Spleen (tissue), 11 donors: Measurements from ENCODE around the gene SLC35B1. TPM values are rescaled to one million over a fixed set of nuclear protein-coding genes. Genes with fewer than 3 reads are reported as not detected.

ENCODE experiments used
- DNase-seq: peaks from one replicate; pipeline ENCODE4 v3.0.0-alpha.2; 2020
- H3K27ac ChIP-seq, 8 donors: fragments of 200-600 bp; sonication (generic) in 7 of 8; 1 replicate in 4 of 8; 2 replicates in 4 of 8; pipeline versions ENCODE4 v1.5.0 to v1.8.0; 2016 to 2021; ENCODE audit warnings: inconsistent platforms in 4 of 8, mild to moderate bottlenecking in 4 of 8, moderate library complexity in 1 of 8
- H3K27me3 ChIP-seq, 7 donors: fragments of 200-600 bp; sonication (generic) in 6 of 7; replicated peaks in 1 of 7; 1 replicate in 4 of 7; 2 replicates in 3 of 7; pipeline versions ENCODE4 v1.5.0 to v1.8.0; 2016 to 2021; ENCODE audit warnings: inconsistent platforms in 3 of 7, mild to moderate bottlenecking in 1 of 7
- H3K36me3 ChIP-seq, 6 donors: fragments of 200-600 bp; sonication (generic) in 5 of 6; 1 replicate in 4 of 6; 2 replicates in 2 of 6; pipeline versions ENCODE4 v1.5.0 to v1.8.0; 2016 to 2021; ENCODE audit warnings: inconsistent platforms in 2 of 6
- H3K4me1 ChIP-seq, 6 donors: fragments of 200-600 bp; sonication (generic) in 5 of 6; 1 replicate in 3 of 6; 2 replicates in 3 of 6; pipeline versions ENCODE4 v1.5.0 to v1.8.0; 2016 to 2021; ENCODE audit warnings: inconsistent platforms in 3 of 6
- H3K4me3 ChIP-seq, 8 donors: fragments of 200-600 bp; sonication (generic) in 7 of 8; 1 replicate in 4 of 8; 2 replicates in 4 of 8; pipeline versions ENCODE4 v1.5.0 to v1.8.0; 2016 to 2021; ENCODE audit warnings: inconsistent platforms in 4 of 8, mild to moderate bottlenecking in 4 of 8, moderate library complexity in 2 of 8
- H3K9me3 ChIP-seq, 8 donors: fragments of 200-600 bp; sonication (generic) in 7 of 8; 1 replicate in 4 of 8; 2 replicates in 4 of 8; pipeline versions ENCODE4 v1.5.0 to v1.8.0; 2016 to 2021; ENCODE audit warnings: inconsistent platforms in 4 of 8
- CTCF ChIP-seq, 11 experiments: fragments of 200-600 bp in 7 of 11; fragments of 450-650 bp in 4 of 11; sonication (generic) in 4 of 11; IDR thresholded peaks in 8 of 11; conservative IDR thresholded peaks in 3 of 11; 1 replicate in 7 of 11; 2 replicates in 4 of 11; pipeline versions ENCODE4 v1.4.0 to v1.8.0; 2016 to 2021; ENCODE audit warnings: antibody characterized with exemption in 11 of 11, inconsistent platforms in 4 of 11, mild to moderate bottlenecking in 1 of 11
- POLR2A ChIP-seq, 3 donors: fragments of 450-650 bp; IDR thresholded peaks; one replicate each; pipeline ENCODE4 v1.5.1; 2017; ENCODE audit warnings: antibody characterized with exemption in 3 of 3, mild to moderate bottlenecking in 1 of 3
- POLR2AphosphoS5 ChIP-seq, 3 donors: sonication (generic); formaldehyde crosslinking; IDR thresholded peaks; one replicate each; pipeline ENCODE4 v1.5.1; 2017; ENCODE audit warnings: antibody characterized with exemption in 3 of 3
- WGBS, 5 donors: extraction: QIAGEN DNeasy Blood & Tissue Kit in 3 of 5; methylation state at CpG; one replicate each; pipeline versions ENCODE4 v1.1.5 to v1.1.7; 2013 to 2018; 5-methylcytosine and 5-hydroxymethylcytosine counted together
- intact Hi-C: fragments of 100-400 bp; cut with DNase I; formaldehyde crosslinking; loops from one replicate; pipeline ENCODE4 v1.15.0; 2023; ENCODE audit warnings: low total_unique reads
- polyA plus RNA-seq, 3 donors: library from polyadenylated mRNA; stranded (reverse); fragments of 200-250 nt; gene quantifications; one replicate each; pipeline ENCODE4 v1.2.1, GENCODE V29; 2013
- total RNA-seq, 7 donors: library from RNA; depleted of rRNA in 3 of 7; stranded (reverse); fragments of >200 nt in 3 of 7; fragmentation: NEBNext Ultra II Directional in 4 of 7; extraction: Animal tissue kit (Norgen Biotek cat#: 25700) in 4 of 7; gene quantifications; one replicate each; pipeline versions ENCODE4 v1.1.0 to v1.2.1, GENCODE V29; 2016 to 2021
- donor health status: healthy with polysubstance abuse.
- donor health status: DM: no; HTN: no; CAD: no; lungs with moderate emphysema.
- donor health status: DM: no; HTN: no; CAD: no.
- donor health status: Bipolar disorder and iron deficiency.
- donor health status: healthy.
- donor health status: DM: no; HTN: no; CAD: no.
- donor health status: DM: yes; HTN: yes; CAD: no.

Gene SLC35B1
- total and polyA plus RNA-seq, 10 donors: 23.7 to 69.9 (median 45.3) TPM

GRCh38 chr17:49659661-49660382, 47.9 kb downstream of the SLC35B1 start:
- no peak overlapping the region for H3K27ac ChIP-seq
- no peak overlapping the region for H3K4me3 ChIP-seq
- TF ChIP-seq POLR2AphosphoS5 (IDR thresholded peaks at IDR 0.05) (no peak), POLR2A (IDR thresholded peaks at IDR 0.05) (no peak), CTCF (IDR thresholded peaks at IDR 0.05 in 8 of 11, conservative IDR thresholded peaks at IDR 0.05 in 3 of 11) (no peak)
- intact Hi-C loops: no loop called here
- no peaks in the 10 kb centered on the region for H3K9me3 ChIP-seq
- 93 to 98% (median 95%) methylated on average over 3 of the region's 3 CpGs for WGBS, 5 donors
- H3K27me3 ChIP-seq: no peaks in the 10 kb centered on the region
- peaks cover 0 to 58% (median 1%) of the 10 kb centered on the region in 6 donors for H3K36me3 ChIP-seq
- peaks cover 3 to 70% (median 23%) of the 10 kb centered on the region in 6 donors for H3K4me1 ChIP-seq
- no peak for DNase-seq

DNA sequence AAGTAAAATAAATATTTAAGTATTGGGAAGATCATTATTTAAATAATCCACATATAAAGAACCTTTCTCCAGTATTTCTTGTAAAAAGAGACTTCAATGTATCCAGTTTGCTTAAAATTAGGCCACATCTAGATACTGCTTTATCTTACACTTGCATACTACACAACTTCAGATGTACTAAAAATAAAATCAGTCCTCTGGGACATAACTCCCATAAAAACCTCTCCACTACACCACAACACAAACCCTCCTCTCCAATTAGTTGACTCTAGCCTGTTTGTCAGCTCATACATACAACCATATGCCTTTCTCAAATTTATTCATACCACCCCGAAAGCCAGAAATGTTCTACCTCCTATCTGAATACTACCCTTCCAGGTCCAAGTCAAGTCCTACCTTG, 51.5 kb downstream of the SLC35B1 start:
- H3K4me1 ChIP-seq: peaks cover 0 to 72% (median 16%) of the 10 kb centered on the region in 6 donors
- no peak overlapping the region for H3K4me3 ChIP-seq
- 96 to 100% (median 99%) methylated on average over 1 of the region's 1 CpG for WGBS, 5 donors
- no peak for TF ChIP-seq POLR2A (IDR thresholded peaks at IDR 0.05)
- TF ChIP-seq CTCF (IDR thresholded peaks at IDR 0.05 in 8 of 11, conservative IDR thresholded peaks at IDR 0.05 in 3 of 11): no peak
- TF ChIP-seq POLR2AphosphoS5 (IDR thresholded peaks at IDR 0.05): no peak
- intact Hi-C loops: no loop called here
- no peak for DNase-seq
- no peak overlapping the region for H3K27ac ChIP-seq
- no peaks in the 10 kb centered on the region for H3K9me3 ChIP-seq
- peaks cover 0 to 33% (median 0%) of the 10 kb centered on the region in 6 donors for H3K36me3 ChIP-seq
- H3K27me3 ChIP-seq: no peaks in the 10 kb centered on the region

Other genes starting within 250 kb of the SLC35B1 start
- 10 to 100 TPM in 6 of 7 donors, 1 to 10 TPM in 1; 6.6 to 36.8 (median 15.6) TPM for gene NGFR, start 212.7 kb downstream of the SLC35B1 start, total RNA-seq
- gene NGFR, start 212.7 kb downstream of the SLC35B1 start, polyA plus RNA-seq: 10 to 100 TPM in 1 of 3 donors, 1 to 10 TPM in 2; 4.1 to 12.2 (median 5.5) TPM
- 1 to 10 TPM in 5 of 7 donors, under 1 TPM in 2; 0.37 to 3.3 (median 2.0) TPM for gene NXPH3, start 132.1 kb downstream of the SLC35B1 start, total RNA-seq
- gene NXPH3, start 132.1 kb downstream of the SLC35B1 start, polyA plus RNA-seq: under 1 TPM; 0.37 to 0.48 (median 0.38) TPM
- gene SPOP, start 29.9 kb downstream of the SLC35B1 start, total RNA-seq: 10 to 100 TPM; 54.6 to 86.4 (median 77.5) TPM
- gene SPOP, start 29.9 kb downstream of the SLC35B1 start, polyA plus RNA-seq: 10 to 100 TPM; 23.7 to 35.7 (median 29.9) TPM
- 10 to 100 TPM; 43.1 to 87.4 (median 47.8) TPM for gene FAM117A, start 56.2 kb upstream of the SLC35B1 start, total RNA-seq
- 10 to 100 TPM; 15.6 to 36.7 (median 17.5) TPM for gene FAM117A, start 56.2 kb upstream of the SLC35B1 start, polyA plus RNA-seq
- 10 to 100 TPM; 38.1 to 81.2 (median 65.0) TPM for gene KAT7, start 80.7 kb upstream of the SLC35B1 start, total RNA-seq
- 10 to 100 TPM in 1 of 3 donors, 1 to 10 TPM in 2; 5.9 to 11.4 (median 8.0) TPM for gene KAT7, start 80.7 kb upstream of the SLC35B1 start, polyA plus RNA-seq
- not detected for gene TAC4, start 140.1 kb upstream of the SLC35B1 start, total RNA-seq
- gene TAC4, start 140.1 kb upstream of the SLC35B1 start, polyA plus RNA-seq: not detected